ENCODE measurements around the gene P2RX6. TPM values are rescaled to one million over a fixed set of nuclear protein-coding genes. Genes with fewer than 3 reads are reported as not detected.
A peak's percentile ranks its signal among the peaks of the same experiment; 100 is the strongest.

P2RX6 gene
- total and polyA plus RNA-seq, 9 of the 15 experiments (the other 6 are each of a cell fraction or from before 2014, with no cell fraction given) = 0.01 to 3.9 (median 1.5) TPM; not detected in 1

DNA sequence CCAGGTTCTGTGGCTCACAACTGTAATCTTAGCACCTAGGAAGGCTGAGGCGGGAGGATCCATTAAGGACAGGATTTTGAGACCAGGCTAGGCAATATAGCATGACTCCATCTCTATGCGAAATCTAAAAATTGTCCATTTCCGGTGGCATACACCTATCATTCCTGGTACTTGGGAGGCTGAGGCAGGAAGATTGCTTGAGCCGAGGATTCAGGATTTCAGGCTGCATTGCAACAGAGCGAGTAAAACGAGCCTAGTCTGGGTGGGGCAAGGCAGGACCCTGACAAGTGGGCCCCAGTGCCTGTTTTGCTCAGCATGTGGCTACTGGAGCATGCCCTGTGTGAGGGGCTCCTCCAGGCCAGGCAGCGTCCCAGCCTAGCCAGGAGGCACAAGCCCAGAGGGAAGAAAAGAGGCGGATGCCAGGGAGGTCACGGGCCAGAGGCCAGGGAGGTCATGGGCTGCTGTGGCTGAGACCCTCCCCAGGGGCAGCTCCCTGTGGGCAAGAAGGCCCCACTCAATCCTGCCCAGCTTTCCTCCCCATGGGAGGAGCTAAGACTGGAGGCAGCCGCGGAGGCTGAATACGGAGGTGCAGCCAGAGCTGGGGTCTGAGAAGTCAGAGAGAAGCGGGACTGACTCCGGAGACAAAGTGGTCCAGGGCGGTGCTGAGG lies 39.2 kb downstream of the P2RX6 start (continued):
- TF ChIP-seq CTCF (IDR thresholded peaks at IDR 0.05 in 2 of 3, conservative IDR thresholded peaks at IDR 0.05 in 1 of 3; ENCODE audit: insufficient read depth in 2 of 3, low read depth in 1 of 3, low read length in 3 of 3) (0 out of 6 replicates have a peak, but pooled peaks of 1 of the 3 experiments have one; percentile 1), CBX2 (IDR thresholded peaks at IDR 0.05; ENCODE audit: insufficient read depth, low read length, poor library complexity, severe bottlenecking) (no peak), NR4A1 (CRISPR knock-in tag; IDR thresholded peaks at IDR 0.05) (0 out of 2 replicates have a peak, but pooled peaks have one; percentile 7), NR4A1 (tag; IDR thresholded peaks at IDR 0.05) (no peak), SMC3 (conservative IDR thresholded peaks at IDR 0.05; ENCODE audit: insufficient read depth, low read depth, low read length) (no peak), SFPQ (IDR thresholded peaks at IDR 0.05; ENCODE audit: low read depth, low read length) (no peak), CHCHD3 (CRISPR knock-in tag; IDR thresholded peaks at IDR 0.05) (no peak), ZNF143 (CRISPR knock-in tag; IDR thresholded peaks at IDR 0.05) (no peak), CBFB (CRISPR knock-in tag; IDR thresholded peaks at IDR 0.05) (0 out of 2 replicates have a peak, but pooled peaks have one; percentile 22), ZNF134 (CRISPR knock-in tag; conservative IDR thresholded peaks at IDR 0.05) (no peak)
- TF ChIP-seq, protein P1, sequence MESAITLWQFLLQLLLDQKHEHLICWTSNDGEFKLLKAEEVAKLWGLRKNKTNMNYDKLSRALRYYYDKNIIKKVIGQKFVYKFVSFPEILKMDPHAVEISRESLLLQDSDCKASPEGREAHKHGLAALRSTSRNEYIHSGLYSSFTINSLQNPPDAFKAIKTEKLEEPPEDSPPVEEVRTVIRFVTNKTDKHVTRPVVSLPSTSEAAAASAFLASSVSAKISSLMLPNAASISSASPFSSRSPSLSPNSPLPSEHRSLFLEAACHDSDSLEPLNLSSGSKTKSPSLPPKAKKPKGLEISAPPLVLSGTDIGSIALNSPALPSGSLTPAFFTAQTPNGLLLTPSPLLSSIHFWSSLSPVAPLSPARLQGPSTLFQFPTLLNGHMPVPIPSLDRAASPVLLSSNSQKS (CRISPR knock-in tag; IDR thresholded peaks at IDR 0.05) = no peak
- TF ChIP-seq, protein P2, sequence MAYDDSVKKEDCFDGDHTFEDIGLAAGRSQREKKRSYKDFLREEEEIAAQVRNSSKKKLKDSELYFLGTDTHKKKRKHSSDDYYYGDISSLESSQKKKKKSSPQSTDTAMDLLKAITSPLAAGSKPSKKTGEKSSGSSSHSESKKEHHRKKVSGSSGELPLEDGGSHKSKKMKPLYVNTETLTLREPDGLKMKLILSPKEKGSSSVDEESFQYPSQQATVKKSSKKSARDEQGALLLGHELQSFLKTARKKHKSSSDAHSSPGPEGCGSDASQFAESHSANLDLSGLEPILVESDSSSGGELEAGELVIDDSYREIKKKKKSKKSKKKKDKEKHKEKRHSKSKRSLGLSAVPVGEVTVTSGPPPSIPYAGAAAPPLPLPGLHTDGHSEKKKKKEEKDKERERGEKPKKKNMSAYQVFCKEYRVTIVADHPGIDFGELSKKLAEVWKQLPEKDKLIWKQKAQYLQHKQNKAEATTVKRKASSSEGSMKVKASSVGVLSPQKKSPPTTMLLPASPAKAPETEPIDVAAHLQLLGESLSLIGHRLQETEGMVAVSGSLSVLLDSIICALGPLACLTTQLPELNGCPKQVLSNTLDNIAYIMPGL (CRISPR knock-in tag; IDR thresholded peaks at IDR 0.05) = no peak
- TF ChIP-seq, protein P3, sequence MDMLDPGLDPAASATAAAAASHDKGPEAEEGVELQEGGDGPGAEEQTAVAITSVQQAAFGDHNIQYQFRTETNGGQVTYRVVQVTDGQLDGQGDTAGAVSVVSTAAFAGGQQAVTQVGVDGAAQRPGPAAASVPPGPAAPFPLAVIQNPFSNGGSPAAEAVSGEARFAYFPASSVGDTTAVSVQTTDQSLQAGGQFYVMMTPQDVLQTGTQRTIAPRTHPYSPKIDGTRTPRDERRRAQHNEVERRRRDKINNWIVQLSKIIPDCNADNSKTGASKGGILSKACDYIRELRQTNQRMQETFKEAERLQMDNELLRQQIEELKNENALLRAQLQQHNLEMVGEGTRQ (CRISPR knock-in tag; IDR thresholded peaks at IDR 0.05) = peak; percentile 10; the same call in 1 of the 2 replicates

All from K562 (cell line).